Stimulated activated CD4-positive, alpha-beta T cell treated with anti-CD3 and anti-CD28 coated beads, Interleukin-4, amount 100 ng/mL, for 48 hours (primary cell): ENCODE data around the gene UNC13D.
A peak's percentile ranks its signal among the peaks of the same experiment; 100 is the strongest.

Source experiments
- DNase-seq, 2 donors: peaks; one replicate each; pipeline ENCODE4 v3.0.0-alpha.2; 2020; ENCODE audit warnings: low read depth in 2 of 2

UNC13D gene

GRCh38 chr17:75850928-75851692 is 6.9 kb upstream of the UNC13D start:
- no peak for DNase-seq

GRCh38 chr17:75849724-75850123 is 5.5 kb upstream of the UNC13D start:
- no peak for DNase-seq

GRCh38 chr17:75849279-75849646 is 5.1 kb upstream of the UNC13D start:
- DNase-seq = no peak

- peak; percentile 79 to 89 for DNase-seq
These were observed 4.5 kb upstream of the UNC13D start for GRCh38 chr17:75848523-75849278.

GRCh38 chr17:75847614-75848522 is 3.7 kb upstream of the UNC13D start:
- DNase-seq = no peak

- DNase-seq = no peak
These were observed 2.7 kb upstream of the UNC13D start for GRCh38 chr17:75846692-75847613.

GRCh38 chr17:75845933-75846691 is 1.9 kb upstream of the UNC13D start:
- no peak for DNase-seq

- peak; percentile 67 to 70 for DNase-seq
These were observed 981 bp upstream of the UNC13D start for GRCh38 chr17:75845058-75845711.

- no peak for DNase-seq
These were observed 390 bp upstream of the UNC13D start for GRCh38 chr17:75844530-75845057.

- no peak for DNase-seq
These were observed 1.1 kb downstream of the UNC13D start for GRCh38 chr17:75842963-75843576.

- DNase-seq = no peak
These were observed 1.8 kb downstream of the UNC13D start for GRCh38 chr17:75842411-75842810.

GRCh38 chr17:75840799-75841164 is 3.4 kb downstream of the UNC13D start:
- DNase-seq = no peak

- no peak for DNase-seq
These were observed 4.0 kb downstream of the UNC13D start for GRCh38 chr17:75839942-75840798.

- no peak for DNase-seq
These were observed 5.8 kb downstream of the UNC13D start for GRCh38 chr17:75838410-75838809.

GRCh38 chr17:75837899-75838298 is 6.3 kb downstream of the UNC13D start:
- no peak for DNase-seq

GRCh38 chr17:75836605-75837004 is 7.6 kb downstream of the UNC13D start:
- no peak for DNase-seq

- DNase-seq = no peak
These were observed 8.6 kb downstream of the UNC13D start for GRCh38 chr17:75835654-75835987.

- DNase-seq = no peak
These were observed 9.1 kb downstream of the UNC13D start for GRCh38 chr17:75834928-75835653.
